ENCODE data around the gene GART. TPM values are rescaled to one million over a fixed set of nuclear protein-coding genes. Genes with fewer than 3 reads are reported as not detected.

The GART gene
- polyA plus RNA-seq, 3 donors: 7.4 to 28.6 (median 26.1) TPM

GRCh38 chr21:33568448-33568847 is 26.5 kb upstream of the GART start:
- TF ChIP-seq CTCF (IDR thresholded peaks at IDR 0.05): no peak
- H3K27ac ChIP-seq (ENCODE audit: low read depth in 1 of 2, low read length in 2 of 2): no peak overlapping the region
- no peaks in the 10 kb centered on the region for H3K9me3 ChIP-seq (replicated peaks in 1 of 2; ENCODE audit: control insufficient read depth in 1 of 2, insufficient read depth in 1 of 2, low read length in 2 of 2)
- Mint-ChIP-seq H3K27ac (no peak overlapping the region), H3K36me3 (peaks cover 50 to 67% of the 10 kb centered on the region in 2 donors), H3K4me1 (no peaks in the 10 kb centered on the region), H3K4me3 (no peak overlapping the region), H3K27me3 (ENCODE audit: low read depth in 3 of 3) (no peaks in the 10 kb centered on the region), H3K9me3 (no peaks in the 10 kb centered on the region)
- H3K27me3 ChIP-seq (ENCODE audit: control insufficient read depth in 2 of 2, insufficient read depth in 2 of 2, low read length in 2 of 2): no peaks in the 10 kb centered on the region
- H3K4me3 ChIP-seq (replicated peaks in 1 of 3; ENCODE audit: low read depth in 2 of 3, low read length in 3 of 3): no peak overlapping the region
- peaks cover 75 to 94% of the 10 kb centered on the region in 2 donors for H3K36me3 ChIP-seq (replicated peaks in 1 of 2; ENCODE audit: control insufficient read depth in 1 of 2, insufficient read depth in 2 of 2, low read length in 2 of 2)
- H3K4me1 ChIP-seq (ENCODE audit: control insufficient read depth in 1 of 2, insufficient read depth in 2 of 2, low read length in 2 of 2): no peaks in the 10 kb centered on the region
- no peak for DNase-seq
- WGBS (ENCODE audit: insufficient coverage): no CpG with 5 or more reads among the region's 2 CpGs
- H4K20me1 ChIP-seq (ENCODE audit: insufficient read depth, low read length): peaks cover 94% of the 10 kb centered on the region
- H3K4me2 ChIP-seq (replicated peaks; ENCODE audit: extremely low read depth, low read length, poor library complexity, severe bottlenecking): no peak overlapping the region
- no peak overlapping the region for H2AFZ ChIP-seq (ENCODE audit: insufficient read depth, low read depth, low read length, poor library complexity, severe bottlenecking)
- intact Hi-C loops (cut with micrococcal nuclease): no loop called here
- H3K9ac ChIP-seq (ENCODE audit: insufficient read depth, low read length, poor library complexity, severe bottlenecking): no peak overlapping the region
- peaks cover 74% of the 10 kb centered on the region for H3K79me2 ChIP-seq (ENCODE audit: insufficient read depth, low read length)

- Mint-ChIP-seq H3K27ac (peak overlapping the region in 3 of 7 donors; percentile 63 to 77 (median 69)), H3K27me3 (ENCODE audit: low read depth in 3 of 3) (no peaks in the 10 kb centered on the region), H3K4me3 (peak overlapping the region in 1 of 2 donors; percentile 20), H3K36me3 (peaks cover 48 to 68% of the 10 kb centered on the region in 2 donors), H3K4me1 (no peaks in the 10 kb centered on the region), H3K9me3 (no peaks in the 10 kb centered on the region)
- DNase-seq: no peak
- Histone ChIP-seq H3K79me2 (ENCODE audit: insufficient read depth, low read length) (peaks cover 74% of the 10 kb centered on the region), H3K27me3 (ENCODE audit: control insufficient read depth in 2 of 2, insufficient read depth in 2 of 2, low read length in 2 of 2) (no peaks in the 10 kb centered on the region), H3K9me3 (replicated peaks in 1 of 2; ENCODE audit: control insufficient read depth in 1 of 2, insufficient read depth in 1 of 2, low read length in 2 of 2) (no peaks in the 10 kb centered on the region), H3K36me3 (replicated peaks in 1 of 2; ENCODE audit: control insufficient read depth in 1 of 2, insufficient read depth in 2 of 2, low read length in 2 of 2) (peaks cover 74 to 94% of the 10 kb centered on the region in 2 donors), H3K9ac (ENCODE audit: insufficient read depth, low read length, poor library complexity, severe bottlenecking) (no peak overlapping the region), H3K4me3 (replicated peaks in 1 of 3; ENCODE audit: low read depth in 2 of 3, low read length in 3 of 3) (no peak overlapping the region), H4K20me1 (ENCODE audit: insufficient read depth, low read length) (peaks cover 94% of the 10 kb centered on the region), H3K4me2 (replicated peaks; ENCODE audit: extremely low read depth, low read length, poor library complexity, severe bottlenecking) (no peak overlapping the region), H3K27ac (ENCODE audit: low read depth in 1 of 2, low read length in 2 of 2) (no peak overlapping the region), H2AFZ (ENCODE audit: insufficient read depth, low read depth, low read length, poor library complexity, severe bottlenecking) (no peak overlapping the region), H3K4me1 (ENCODE audit: control insufficient read depth in 1 of 2, insufficient read depth in 2 of 2, low read length in 2 of 2) (no peaks in the 10 kb centered on the region)
- TF ChIP-seq CTCF (IDR thresholded peaks at IDR 0.05): no peak
- intact Hi-C loops (cut with micrococcal nuclease): no loop called here
- 100% methylated on average over 5 of the region's 6 CpGs for WGBS (ENCODE audit: insufficient coverage)
These were observed 26.0 kb upstream of the GART start for GRCh38 chr21:33567914-33568313.
